ENCODE results near the gene CDK13. TPM values are rescaled to one million over a fixed set of nuclear protein-coding genes. Genes with fewer than 3 reads are reported as not detected.

The CDK13 gene
- total RNA-seq, 1 donor from 2014 or later = 68.6 TPM

GRCh38 chr7:40001649-40002048, 51.6 kb downstream of the CDK13 start:
- DNase-seq (ENCODE audit: low spot score in 2 of 2) = no peak
- TF ChIP-seq CTCF (IDR thresholded peaks at IDR 0.05) = no peak
- H3K9me3 ChIP-seq = no peaks in the 10 kb centered on the region
- H3K4me3 ChIP-seq = no peak overlapping the region
- H3K36me3 ChIP-seq = peaks cover 0 to 19% of the 10 kb centered on the region in 2 donors
- H3K27ac ChIP-seq = no peak overlapping the region
- no peaks in the 10 kb centered on the region for H3K4me1 ChIP-seq
- intact Hi-C loops (cut with DNase I) = no loop called here
- no peaks in the 10 kb centered on the region for H3K27me3 ChIP-seq

GRCh38 chr7:40003597-40003996, 53.5 kb downstream of the CDK13 start:
- H3K27me3 ChIP-seq = no peaks in the 10 kb centered on the region
- no peak for DNase-seq (ENCODE audit: low spot score in 2 of 2)
- intact Hi-C loops (cut with DNase I) = no loop called here
- H3K36me3 ChIP-seq = peaks cover 0 to 24% of the 10 kb centered on the region in 2 donors
- H3K4me1 ChIP-seq = no peaks in the 10 kb centered on the region
- H3K4me3 ChIP-seq = no peak overlapping the region
- no peak overlapping the region for H3K27ac ChIP-seq
- no peak for TF ChIP-seq CTCF (IDR thresholded peaks at IDR 0.05)
- no peaks in the 10 kb centered on the region for H3K9me3 ChIP-seq

GRCh38 chr7:40008223-40008815, 58.3 kb downstream of the CDK13 start:
- TF ChIP-seq CTCF (IDR thresholded peaks at IDR 0.05) = no peak
- no peaks in the 10 kb centered on the region for H3K4me1 ChIP-seq
- intact Hi-C loops (cut with DNase I) = no loop called here
- H3K36me3 ChIP-seq = peaks cover 2 to 23% of the 10 kb centered on the region in 2 donors
- no peaks in the 10 kb centered on the region for H3K27me3 ChIP-seq
- H3K4me3 ChIP-seq = no peak overlapping the region
- H3K27ac ChIP-seq = no peak overlapping the region
- H3K9me3 ChIP-seq = no peaks in the 10 kb centered on the region
- DNase-seq (ENCODE audit: low spot score in 2 of 2) = no peak

- Histone ChIP-seq H3K9me3 (no peaks in the 10 kb centered on the region), H3K4me3 (no peak overlapping the region), H3K36me3 (peaks cover 2 to 17% of the 10 kb centered on the region in 2 donors), H3K4me1 (no peaks in the 10 kb centered on the region), H3K27ac (no peak overlapping the region), H3K27me3 (no peaks in the 10 kb centered on the region)
- TF ChIP-seq CTCF (IDR thresholded peaks at IDR 0.05) = no peak
- intact Hi-C loops (cut with DNase I) = no loop called here
- DNase-seq (ENCODE audit: low spot score in 2 of 2) = no peak
Measured at GRCh38 chr7:40009301-40009700, 59.2 kb downstream of the CDK13 start.

- no peak for TF ChIP-seq CTCF (IDR thresholded peaks at IDR 0.05)
- Histone ChIP-seq H3K9me3 (no peaks in the 10 kb centered on the region), H3K36me3 (peaks cover 2 to 14% of the 10 kb centered on the region in 2 donors), H3K27ac (no peak overlapping the region), H3K4me3 (no peak overlapping the region), H3K27me3 (no peaks in the 10 kb centered on the region), H3K4me1 (no peaks in the 10 kb centered on the region)
- no peak for DNase-seq (ENCODE audit: low spot score in 2 of 2)
- intact Hi-C loops (cut with DNase I) = no loop called here
Measured at GRCh38 chr7:40014376-40014775, 64.3 kb downstream of the CDK13 start.
